ENCODE measurements around the gene GAN. TPM values are rescaled to one million over a fixed set of nuclear protein-coding genes. Genes with fewer than 3 reads are reported as not detected.

GAN gene
- total RNA-seq, 1 experiment from 2014 or later = 5.3 TPM

DNA sequence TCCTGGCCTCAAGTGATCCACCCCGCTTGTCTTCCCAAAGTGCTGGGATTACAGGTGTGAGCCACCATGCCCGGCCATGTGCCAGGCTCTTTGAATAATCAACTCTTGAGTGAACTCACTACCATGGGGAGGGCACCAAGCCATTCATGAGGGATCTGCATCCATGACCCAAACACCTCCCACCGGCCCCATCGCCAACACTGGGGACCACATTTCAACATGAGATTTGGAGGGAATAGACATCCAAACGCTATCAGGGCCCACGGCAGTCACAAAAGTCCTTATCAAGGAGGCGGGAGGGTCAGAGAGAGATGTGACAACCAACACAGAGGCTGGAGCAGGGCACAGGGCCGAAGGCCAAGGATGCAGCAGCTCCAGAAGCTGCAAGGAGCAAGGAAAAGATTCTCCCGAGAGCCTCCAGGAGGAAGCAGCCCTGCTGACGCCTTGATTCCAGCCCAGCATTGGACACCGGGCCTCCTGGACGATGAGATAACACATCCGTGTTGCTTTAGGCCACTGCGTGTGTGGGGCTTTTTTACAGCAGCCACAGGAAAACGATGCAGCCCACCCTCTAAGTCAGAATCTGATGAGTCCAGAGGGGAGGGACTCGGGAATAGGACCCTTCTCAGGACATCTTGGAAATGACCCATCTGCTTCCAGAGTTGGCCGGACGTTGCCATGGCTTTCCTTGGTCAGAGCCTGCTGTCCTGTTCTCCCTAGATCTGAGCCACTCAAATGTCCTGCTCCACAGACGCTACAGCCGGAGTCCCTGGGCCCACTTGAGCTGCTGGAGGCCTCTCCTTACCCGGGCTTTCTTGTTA is 82.5 kb downstream of the GAN start:
- no TSS peak for BruUV-seq (replicated peaks)
- Histone ChIP-seq H4K20me1 (ENCODE audit: low read length) (no peaks in the 10 kb centered on the region), H3K9ac (ENCODE audit: low read length) (no peak overlapping the region), H3K4me2 (ENCODE audit: low read length) (no peak overlapping the region), H3K79me2 (ENCODE audit: low read length) (no peaks in the 10 kb centered on the region), H3K36me3 (ENCODE audit: low read depth, low read length) (peaks cover 3% of the 10 kb centered on the region; the same call in 1 of the 2 replicates), H3K27me3 (ENCODE audit: low read length) (no peaks in the 10 kb centered on the region), H3K27ac (ENCODE audit: low read length) (no peak overlapping the region), H3F3A (ENCODE audit: low read length, unreplicated experiment) (no peaks in the 10 kb centered on the region), H2AFZ (ENCODE audit: low read length) (no peak overlapping the region), H3K4me1 (ENCODE audit: insufficient read depth, low read length) (peaks cover 13% of the 10 kb centered on the region), H3K9me2 (replicated peaks; ENCODE audit: low read length) (no peaks in the 10 kb centered on the region), H3K4me3 (ENCODE audit: low read length) (no peak overlapping the region), H3K9me3 (ENCODE audit: low read length) (peaks cover 6% of the 10 kb centered on the region; the same call in 1 of the 2 replicates)
- no peak for ATAC-seq
- no peak for TF ChIP-seq EZH2 (IDR thresholded peaks at IDR 0.05; ENCODE audit: low read length, unreplicated experiment)
- TF ChIP-seq, protein P1, sequence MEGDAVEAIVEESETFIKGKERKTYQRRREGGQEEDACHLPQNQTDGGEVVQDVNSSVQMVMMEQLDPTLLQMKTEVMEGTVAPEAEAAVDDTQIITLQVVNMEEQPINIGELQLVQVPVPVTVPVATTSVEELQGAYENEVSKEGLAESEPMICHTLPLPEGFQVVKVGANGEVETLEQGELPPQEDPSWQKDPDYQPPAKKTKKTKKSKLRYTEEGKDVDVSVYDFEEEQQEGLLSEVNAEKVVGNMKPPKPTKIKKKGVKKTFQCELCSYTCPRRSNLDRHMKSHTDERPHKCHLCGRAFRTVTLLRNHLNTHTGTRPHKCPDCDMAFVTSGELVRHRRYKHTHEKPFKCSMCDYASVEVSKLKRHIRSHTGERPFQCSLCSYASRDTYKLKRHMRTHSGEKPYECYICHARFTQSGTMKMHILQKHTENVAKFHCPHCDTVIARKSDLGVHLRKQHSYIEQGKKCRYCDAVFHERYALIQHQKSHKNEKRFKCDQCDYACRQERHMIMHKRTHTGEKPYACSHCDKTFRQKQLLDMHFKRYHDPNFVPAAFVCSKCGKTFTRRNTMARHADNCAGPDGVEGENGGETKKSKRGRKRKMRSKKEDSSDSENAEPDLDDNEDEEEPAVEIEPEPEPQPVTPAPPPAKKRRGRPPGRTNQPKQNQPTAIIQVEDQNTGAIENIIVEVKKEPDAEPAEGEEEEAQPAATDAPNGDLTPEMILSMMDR (conservative IDR thresholded peaks at IDR 0.05; ENCODE audit: low read depth, low read length) = no peak
- no peak for TF ChIP-seq EZH2phosphoT487 (IDR thresholded peaks at IDR 0.05; ENCODE audit: borderline replicate concordance, low read length)
- POLR2A ChIA-PET (ENCODE audit: unreplicated experiment) = no interaction called here
- DNase-seq = no peak
- intact Hi-C loops (cut with micrococcal nuclease) = no loop called here
- CTCF ChIA-PET = no interaction called here

DNA sequence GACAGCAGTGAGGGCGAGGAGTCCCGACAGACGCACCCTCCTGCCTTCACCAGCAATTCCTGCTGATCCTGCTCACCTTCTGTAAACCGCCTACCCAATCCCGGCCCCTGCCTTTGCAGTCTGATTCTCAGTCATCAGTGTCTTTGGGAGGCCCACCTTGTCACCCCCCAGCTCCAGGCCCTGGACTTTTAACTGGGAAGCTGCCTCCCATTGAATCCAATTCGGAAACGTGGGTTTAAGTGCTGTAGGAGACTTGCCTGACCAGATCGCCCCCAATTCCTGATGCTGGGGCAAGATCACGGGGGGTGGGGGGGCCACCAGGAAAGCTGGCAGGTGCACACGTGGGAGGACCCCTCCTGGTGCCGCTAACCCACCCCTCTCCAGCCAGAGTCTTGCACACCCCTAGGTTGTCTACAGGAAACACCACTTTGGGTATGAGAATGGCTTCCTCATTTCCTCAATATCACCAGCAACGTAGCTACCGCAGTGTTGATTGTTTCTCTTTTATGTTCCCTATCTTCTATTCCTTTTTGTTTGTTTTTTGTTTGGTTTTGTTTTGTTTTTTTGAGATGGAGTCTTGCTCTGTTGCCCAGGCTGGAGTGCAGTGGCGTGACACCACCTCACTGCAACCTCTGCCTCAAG is 83.2 kb downstream of the GAN start:
- no peak overlapping the region for H3K4me2 ChIP-seq (ENCODE audit: low read length)
- BruUV-seq (replicated peaks) = no TSS peak
- H3F3A ChIP-seq (ENCODE audit: low read length, unreplicated experiment) = no peaks in the 10 kb centered on the region
- H3K79me2 ChIP-seq (ENCODE audit: low read length) = no peaks in the 10 kb centered on the region
- ChIA-PET POLR2A (ENCODE audit: unreplicated experiment) (no interaction called here), CTCF (no interaction called here)
- H2AFZ ChIP-seq (ENCODE audit: low read length) = no peak overlapping the region
- H3K9ac ChIP-seq (ENCODE audit: low read length) = no peak overlapping the region
- no peak overlapping the region for H3K27ac ChIP-seq (ENCODE audit: low read length)
- H3K4me3 ChIP-seq (ENCODE audit: low read length) = no peak overlapping the region
- peaks cover 6% of the 10 kb centered on the region; the same call in 1 of the 2 replicates for H3K9me3 ChIP-seq (ENCODE audit: low read length)
- peaks cover 13% of the 10 kb centered on the region for H3K4me1 ChIP-seq (ENCODE audit: insufficient read depth, low read length)
- DNase-seq = no peak
- H3K36me3 ChIP-seq (ENCODE audit: low read depth, low read length) = peaks cover 3% of the 10 kb centered on the region; the same call in 1 of the 2 replicates
- intact Hi-C loops (cut with micrococcal nuclease) = no loop called here
- ATAC-seq = no peak
- TF ChIP-seq, protein P1 (conservative IDR thresholded peaks at IDR 0.05; ENCODE audit: low read depth, low read length) = no peak
- TF ChIP-seq EZH2 (IDR thresholded peaks at IDR 0.05; ENCODE audit: low read length, unreplicated experiment) = no peak
- TF ChIP-seq EZH2phosphoT487 (IDR thresholded peaks at IDR 0.05; ENCODE audit: borderline replicate concordance, low read length) = no peak
- no peaks in the 10 kb centered on the region for H3K27me3 ChIP-seq (ENCODE audit: low read length)
- H4K20me1 ChIP-seq (ENCODE audit: low read length) = no peaks in the 10 kb centered on the region
- H3K9me2 ChIP-seq (replicated peaks; ENCODE audit: low read length) = no peaks in the 10 kb centered on the region
